HG02678 (cell line): ENCODE data around the gene RAPGEF2.
"Not testable (repeated sequence)": the region's sequence is repeated elsewhere in the genome, so short reads cannot be mapped to it uniquely, and the experiment has no call there.

ENCODE experiments used
- ATAC-seq: cut with Tn5 transposase; IDR thresholded peaks from one replicate; pipeline ENCODE4 v1.9.1; 2021; ENCODE audit warnings: mild to moderate bottlenecking, moderate library complexity; ENCODE audit not compliant: unreplicated experiment

RAPGEF2 gene

GRCh38 chr4:159159611-159160010 is 56.7 kb downstream of the RAPGEF2 start:
- ATAC-seq, result no peak

DNA sequence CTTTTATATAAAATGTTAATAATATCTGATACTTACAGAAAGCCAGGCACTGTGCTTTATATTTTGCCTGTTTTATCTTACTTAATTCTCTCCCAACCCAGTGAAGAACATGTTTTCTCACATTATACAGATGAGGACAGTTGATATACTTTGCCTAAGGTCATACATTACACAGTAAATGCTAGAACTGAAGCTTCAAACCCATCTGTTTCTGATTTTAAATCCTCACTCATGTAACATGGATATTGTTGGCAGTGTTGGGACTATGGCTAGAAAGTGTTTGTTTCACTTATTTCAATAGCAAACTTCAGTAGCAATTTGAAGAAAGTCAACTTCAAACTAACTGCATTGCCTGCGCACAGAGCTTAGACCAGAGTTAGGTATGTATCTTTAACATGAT is 57.4 kb downstream of the RAPGEF2 start:
- no peak for ATAC-seq

GRCh38 chr4:159161436-159161835 is 58.6 kb downstream of the RAPGEF2 start:
- ATAC-seq, result not testable (repeated sequence)

- no peak for ATAC-seq
Observed at GRCh38 chr4:159162576-159162975, 59.7 kb downstream of the RAPGEF2 start.

DNA sequence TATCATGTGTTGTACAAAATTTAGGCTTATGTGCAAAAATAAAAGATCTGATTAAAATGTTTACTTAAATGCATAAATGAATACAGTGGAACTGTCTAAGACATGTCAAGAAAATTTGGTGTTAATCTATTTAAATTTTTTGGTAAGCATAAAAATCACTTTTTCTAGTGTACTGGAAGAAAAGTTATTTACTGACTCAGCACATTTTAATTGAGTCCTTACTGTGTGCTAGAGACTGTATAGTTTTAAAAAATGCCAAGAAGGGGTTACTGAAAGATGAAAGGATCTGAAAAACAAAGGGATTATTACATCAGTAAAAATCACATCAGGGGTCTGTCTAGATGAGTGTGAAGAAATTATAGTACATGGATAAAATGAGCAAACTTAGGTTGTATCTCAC is 60.6 kb downstream of the RAPGEF2 start:
- ATAC-seq, result no peak

DNA sequence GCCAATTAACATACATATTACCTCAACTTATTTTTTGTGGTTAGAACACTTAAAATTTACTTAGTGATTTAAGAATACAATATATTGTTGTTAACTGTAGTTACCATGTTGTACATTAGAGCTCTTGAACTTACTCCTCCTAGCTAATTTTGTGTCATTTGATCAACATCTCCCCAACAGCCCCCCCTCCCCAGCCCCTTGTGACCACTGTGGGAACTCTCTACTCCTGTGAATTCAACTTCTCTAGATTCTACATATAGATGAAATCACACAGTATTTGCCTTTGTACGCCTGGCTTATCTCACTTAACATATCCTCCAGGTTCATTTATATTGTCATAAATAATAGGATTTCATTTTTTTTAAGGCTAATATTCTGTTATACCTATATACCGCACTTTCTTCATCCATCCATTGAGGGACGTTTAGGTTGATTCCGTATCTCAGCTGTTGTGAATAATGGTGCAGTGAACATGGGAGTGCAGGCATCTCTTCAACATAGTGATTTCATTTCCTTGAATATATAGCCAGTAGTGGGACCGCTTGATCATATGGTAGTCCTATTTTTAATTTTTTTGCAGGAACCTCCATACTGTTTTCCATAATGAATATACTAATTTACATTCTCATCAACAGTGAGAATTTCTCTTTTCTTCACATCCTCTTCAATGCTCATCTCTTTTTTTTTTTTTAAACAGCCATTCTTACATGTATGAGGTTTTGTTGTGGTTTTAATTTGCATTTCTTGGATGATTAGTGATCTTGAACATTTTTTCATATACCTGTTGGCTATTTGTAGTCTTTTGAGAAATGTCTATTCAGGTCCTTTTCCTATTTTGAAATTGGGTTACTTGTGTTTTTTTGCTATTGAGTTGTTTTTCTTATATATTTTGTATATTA is 66.8 kb downstream of the RAPGEF2 start:
- peak; percentile 64 for ATAC-seq

DNA sequence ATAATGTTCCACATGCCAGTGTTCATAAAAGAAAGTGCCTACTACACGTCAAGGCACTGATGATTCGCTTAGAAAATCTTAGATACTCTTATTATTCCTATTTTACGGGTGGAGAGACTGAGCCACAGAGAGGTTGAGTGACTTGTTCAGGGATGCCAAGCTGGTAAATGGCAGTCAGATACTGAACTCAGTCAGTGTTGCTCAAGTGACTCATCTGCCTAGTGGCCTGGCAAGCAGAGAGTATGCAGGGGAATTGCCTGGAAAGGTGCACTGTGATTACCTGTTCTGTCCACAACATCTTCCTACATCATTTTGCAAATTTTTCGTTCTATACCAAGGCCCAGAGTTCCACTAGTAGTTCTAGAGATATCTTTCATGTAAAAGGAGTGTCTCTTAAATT is 68.4 kb downstream of the RAPGEF2 start:
- ATAC-seq, result no peak

DNA sequence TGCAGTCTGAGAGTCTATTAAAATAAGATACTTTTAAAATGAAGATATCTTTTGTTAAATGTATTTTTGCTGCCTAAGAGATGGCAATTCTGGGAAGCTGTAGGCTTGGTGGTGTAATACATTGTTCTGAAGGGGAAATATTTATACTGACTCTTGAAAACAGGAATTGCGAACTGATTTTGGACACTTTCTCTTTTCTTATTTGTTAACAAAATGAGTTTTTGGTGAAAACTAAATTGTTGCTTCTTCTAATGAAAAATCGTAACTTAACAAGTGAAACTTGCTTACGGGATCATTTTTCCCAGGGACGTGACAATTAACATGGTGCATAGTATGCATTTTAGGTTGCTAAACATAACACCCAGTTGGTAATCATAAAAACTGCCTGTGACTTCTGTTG is 71.0 kb downstream of the RAPGEF2 start:
- no peak for ATAC-seq

GRCh38 chr4:159174645-159175084 is 71.8 kb downstream of the RAPGEF2 start:
- ATAC-seq, result no peak

DNA sequence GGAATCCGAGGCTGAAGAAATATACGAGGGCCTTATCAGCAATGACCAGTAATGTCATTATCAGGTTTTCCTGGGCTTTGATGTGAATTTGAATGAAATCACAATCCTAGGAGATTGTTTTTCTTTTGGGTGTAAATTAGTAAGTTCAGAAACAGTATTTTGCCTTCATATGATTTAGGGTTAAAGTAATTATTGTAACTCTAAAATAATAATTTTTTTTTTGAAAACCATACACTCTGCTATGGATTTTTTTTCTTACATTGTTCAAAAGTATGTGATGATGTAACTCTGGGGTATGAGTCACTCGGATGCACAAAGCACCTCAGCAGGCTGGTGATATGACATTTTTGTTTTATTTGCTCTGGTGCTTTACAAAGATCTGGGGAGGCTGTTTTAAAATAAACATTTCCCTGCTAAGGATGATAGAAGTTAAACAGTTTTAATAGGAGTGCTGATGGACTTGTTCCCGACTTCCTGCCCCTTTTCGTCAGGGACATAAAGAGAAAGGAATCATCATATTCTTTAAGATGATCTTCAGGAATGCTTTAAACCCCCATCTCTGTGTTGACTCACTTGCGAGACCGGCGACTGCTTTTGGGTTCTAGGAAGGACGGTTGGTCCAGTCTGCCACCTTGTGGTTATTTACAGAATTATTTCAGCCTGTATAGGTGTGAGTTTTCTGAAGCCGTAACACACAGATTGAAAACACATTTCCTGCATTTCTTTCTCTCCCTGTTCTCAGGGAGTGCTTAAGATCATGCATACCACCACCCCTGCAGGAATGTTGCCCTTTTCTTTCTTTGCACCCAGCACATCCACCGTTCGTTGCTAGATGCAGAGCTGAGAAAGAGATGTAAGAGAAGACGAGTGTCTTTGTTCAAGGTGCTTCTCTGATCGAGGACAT is 72.5 kb downstream of the RAPGEF2 start:
- peak; percentile 53 for ATAC-seq

DNA sequence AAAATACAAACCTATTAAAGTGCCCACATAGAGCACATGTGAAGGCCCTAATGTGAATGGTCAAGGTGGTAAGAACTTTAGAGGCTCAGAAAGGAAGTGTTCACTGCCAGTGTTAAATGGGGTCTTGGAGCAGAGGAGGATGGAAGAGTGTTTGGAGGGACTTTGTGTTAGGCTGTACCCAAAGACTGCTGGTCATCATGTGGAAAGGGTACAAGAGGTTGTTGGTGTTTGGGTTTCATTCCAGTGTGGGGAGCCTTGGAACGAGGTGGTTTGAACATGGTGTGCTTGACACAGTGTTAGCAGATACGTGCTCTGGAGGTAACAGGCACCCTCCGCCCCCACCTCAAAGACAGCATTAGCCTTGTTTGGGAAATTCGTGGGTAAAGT is 73.1 kb downstream of the RAPGEF2 start:
- no peak for ATAC-seq

- peak; percentile 42 for ATAC-seq
Observed at GRCh38 chr4:159177265-159178150, 74.6 kb downstream of the RAPGEF2 start.

- peak; percentile 34 for ATAC-seq
Observed at GRCh38 chr4:159178151-159178546, 75.3 kb downstream of the RAPGEF2 start.

GRCh38 chr4:159178979-159179969 is 76.4 kb downstream of the RAPGEF2 start:
- no peak for ATAC-seq

DNA sequence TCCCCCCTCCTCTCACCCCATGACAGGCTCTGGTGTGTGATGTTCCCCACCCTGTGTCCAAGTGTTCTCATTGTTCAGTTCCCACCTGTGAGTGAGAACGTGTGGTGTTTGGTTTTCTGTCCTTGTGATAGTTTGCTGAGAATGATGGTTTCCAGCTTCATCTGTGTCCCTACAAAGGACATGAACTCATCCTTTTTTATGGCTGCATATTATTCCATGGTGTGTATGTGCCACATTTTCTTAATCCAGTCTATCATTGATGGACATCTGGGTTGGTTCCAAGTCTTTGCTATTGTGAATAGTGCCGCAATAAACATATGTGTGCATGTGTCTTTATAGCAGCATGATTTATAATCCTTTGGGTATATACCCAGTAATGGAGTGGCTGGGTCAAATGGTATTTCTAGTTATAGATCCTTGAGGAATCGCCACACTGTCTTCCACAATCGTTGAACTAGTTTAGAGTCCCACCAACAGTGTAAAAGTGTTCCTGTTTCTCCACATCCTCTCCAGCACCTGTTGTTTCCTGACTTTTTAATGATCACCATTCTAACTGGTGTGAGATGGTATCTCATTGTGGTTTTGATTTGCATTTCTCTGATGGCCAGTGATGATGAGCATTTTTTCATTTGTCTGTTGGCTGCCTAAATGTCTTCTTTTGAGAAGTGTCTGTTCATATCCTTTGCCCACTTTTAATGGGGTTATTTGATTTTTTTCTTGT is 81.2 kb downstream of the RAPGEF2 start:
- not testable (repeated sequence) for ATAC-seq

GRCh38 chr4:159185591-159186023 is 82.7 kb downstream of the RAPGEF2 start:
- ATAC-seq, result peak; percentile 59

- ATAC-seq, result no peak
Observed at GRCh38 chr4:159188646-159189045, 85.8 kb downstream of the RAPGEF2 start.

DNA sequence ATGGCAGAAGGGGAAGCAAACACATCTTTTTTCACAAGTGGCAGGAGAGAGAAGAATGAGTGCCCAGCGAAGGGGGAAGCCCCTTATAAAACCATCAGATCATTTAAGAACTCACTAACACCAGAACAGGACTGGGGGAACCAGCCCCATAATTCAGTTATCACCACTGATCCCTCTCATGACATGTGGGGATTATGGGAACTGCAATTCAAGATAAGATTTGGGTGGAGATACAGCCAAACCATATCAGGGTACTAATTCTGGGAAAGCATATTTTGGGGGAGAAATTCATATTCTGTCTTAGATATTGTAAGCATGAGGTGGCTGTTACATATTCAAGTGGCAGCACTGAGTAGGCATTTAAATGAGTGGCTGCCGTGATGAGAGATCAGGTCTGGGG is 87.8 kb downstream of the RAPGEF2 start:
- no peak for ATAC-seq

- ATAC-seq, result no peak
Observed at GRCh38 chr4:159191989-159192388, 89.1 kb downstream of the RAPGEF2 start.
